ENCODE results near the gene KXD1. TPM values are rescaled to one million over a fixed set of nuclear protein-coding genes. Genes with fewer than 3 reads are reported as not detected.

Gene KXD1
- total RNA-seq, 1 experiment from 2014 or later: 138 TPM

GRCh38 chr19:18603958-18604819 lies 46.5 kb downstream of the KXD1 start:
- H3T11ph ChIP-seq (ENCODE audit: low read length): no peak overlapping the region
- H3K18ac ChIP-seq (ENCODE audit: insufficient read length, low read depth, low read length): no peak overlapping the region
- H3K27me3 ChIP-seq (ENCODE audit: insufficient read depth, low read length): peaks cover 55% of the 10 kb centered on the region
- H2BK20ac ChIP-seq (ENCODE audit: low read depth, low read length, poor library complexity, severe bottlenecking): no peak overlapping the region
- no peaks in the 10 kb centered on the region for H3K9me3 ChIP-seq (ENCODE audit: control insufficient read depth, low read depth, low read length)
- no peak overlapping the region; the same call in 1 of the 2 replicates for H3K14ac ChIP-seq (ENCODE audit: insufficient read depth, low read length)
- H3K56ac ChIP-seq (ENCODE audit: insufficient read length, low read depth, low read length): no peak overlapping the region
- H3K4me1 Mint-ChIP-seq: peaks cover 23 to 33% of the 10 kb centered on the region in 2 experiments
- no peak overlapping the region for H4K8ac ChIP-seq (replicated peaks; ENCODE audit: insufficient read length, low read depth, low read length)
- no peak for TF ChIP-seq CTCF (conservative IDR thresholded peaks at IDR 0.05)
- no peak overlapping the region for H2BK12ac ChIP-seq (ENCODE audit: insufficient read length, low read depth, low read length)
- no peak overlapping the region for H2AK5ac ChIP-seq (ENCODE audit: insufficient read length, low read length)
- H3K4me1 ChIP-seq (ENCODE audit: insufficient read depth, low read length): 0 out of 2 replicates have a peak, but pooled peaks cover 1% of the 10 kb centered on the region
- H3K4me3 Mint-ChIP-seq: peak overlapping the region; percentile 23 to 41; a peak in 2 of 5 replicates
- DNase-seq: no peak
- H2BK15ac ChIP-seq (ENCODE audit: low read depth, low read length): no peak overlapping the region
- H3K27ac Mint-ChIP-seq: no peak overlapping the region
- H2BK5ac ChIP-seq (ENCODE audit: insufficient read length, low read length): no peak overlapping the region
- no peak overlapping the region for H3K4me2 ChIP-seq (ENCODE audit: insufficient read depth, insufficient read length, low read length)
- H4K20me1 ChIP-seq (ENCODE audit: control insufficient read depth, insufficient read depth, insufficient read length): no peaks in the 10 kb centered on the region
- H2BK120ac ChIP-seq (ENCODE audit: low read depth, low read length, poor library complexity, severe bottlenecking): no peak overlapping the region
- no peak overlapping the region for H3K4ac ChIP-seq (ENCODE audit: low read depth, low read length)
- H3K9ac ChIP-seq (ENCODE audit: extremely low read depth, insufficient read length, low read length): no peak overlapping the region
- whole genome bisulfite sequencing (ENCODE audit: extremely low coverage, insufficient read length, low lambda C conversion rate): no CpG with 5 or more reads among the region's 26 CpGs
- H2AFZ ChIP-seq (ENCODE audit: low read length): no peak overlapping the region
- H3K23me2 ChIP-seq (ENCODE audit: insufficient read length, low read depth, low read length, poor library complexity, severe bottlenecking): peaks cover 3% of the 10 kb centered on the region
- H3K9me3 Mint-ChIP-seq: no peaks in the 10 kb centered on the region; a peak in 1 of 5 replicates
- H3K79me2 ChIP-seq (ENCODE audit: insufficient read depth, low read length): no peaks in the 10 kb centered on the region
- no peak overlapping the region for H3K23ac ChIP-seq (ENCODE audit: insufficient read length, low read depth, low read length)
- H4K5ac ChIP-seq (ENCODE audit: insufficient read length, low read depth, low read length): no peak overlapping the region
- peaks cover 86% of the 10 kb centered on the region for H3K27me3 Mint-ChIP-seq (ENCODE audit: low read depth)
- H3K36me3 Mint-ChIP-seq (ENCODE audit: insufficient read depth in 1 of 3, low read depth in 3 of 3): peaks cover 0 to 6% (median 0%) of the 10 kb centered on the region in 3 experiments; a peak in 2 of 7 replicates
- no peak overlapping the region for H3K27ac ChIP-seq (ENCODE audit: insufficient read length, low read depth, low read length)
- no peaks in the 10 kb centered on the region for H3K79me1 ChIP-seq (ENCODE audit: insufficient read depth, low read depth, low read length, poor library complexity, severe bottlenecking)
- H4K91ac ChIP-seq (ENCODE audit: insufficient read length, low read depth, low read length): no peak overlapping the region
